ENCODE measurements around the gene SERPINB6. TPM values are rescaled to one million over a fixed set of nuclear protein-coding genes. Genes with fewer than 3 reads are reported as not detected.

SERPINB6 gene
- total RNA-seq, 6 experiments from 2014 or later = 27.0 to 48.5 (median 38.7) TPM

DNA sequence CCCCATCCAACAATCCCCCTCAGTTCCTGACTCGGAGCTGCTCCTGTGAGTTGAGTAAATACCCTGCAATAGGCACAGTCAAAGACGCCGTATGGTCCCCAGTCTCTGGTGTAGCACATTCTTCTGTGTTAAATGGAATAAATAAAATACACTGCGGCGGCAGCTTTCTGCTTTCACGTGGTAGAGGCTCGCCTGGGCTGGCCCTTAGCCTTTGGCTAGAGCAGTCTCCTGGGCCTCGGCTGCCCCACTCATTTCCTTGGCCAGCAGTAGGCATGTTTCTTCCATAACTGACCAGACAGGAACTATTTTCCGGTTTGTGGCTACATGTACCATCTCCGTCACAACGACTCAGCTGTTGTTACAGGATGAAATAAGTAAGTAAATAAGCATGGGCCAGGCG, 20.7 kb downstream of the SERPINB6 start:
- Histone ChIP-seq H3K27ac (no peak overlapping the region), H3K36me3 (peaks cover 0 to 30% (median 7%) of the 10 kb centered on the region in 4 donors), H3K4me1 (peaks cover 0 to 13% (median 4%) of the 10 kb centered on the region in 4 donors), H3K27me3 (no peaks in the 10 kb centered on the region), H3K9me3 (no peaks in the 10 kb centered on the region), H3K4me3 (no peak overlapping the region)
- ATAC-seq (no peak), DNase-seq (peak in 1 of 3 donors; percentile 34)
- intact Hi-C loops (cut with DNase I) = no loop called here
- 87% methylated on average over 7 of the region's 12 CpGs for WGBS (ENCODE audit: insufficient coverage, low coverage, low lambda C conversion rate, missing lambda C conversion rate)
- no peak for TF ChIP-seq POLR2A (IDR thresholded peaks at IDR 0.05)
- TF ChIP-seq, protein P1, sequence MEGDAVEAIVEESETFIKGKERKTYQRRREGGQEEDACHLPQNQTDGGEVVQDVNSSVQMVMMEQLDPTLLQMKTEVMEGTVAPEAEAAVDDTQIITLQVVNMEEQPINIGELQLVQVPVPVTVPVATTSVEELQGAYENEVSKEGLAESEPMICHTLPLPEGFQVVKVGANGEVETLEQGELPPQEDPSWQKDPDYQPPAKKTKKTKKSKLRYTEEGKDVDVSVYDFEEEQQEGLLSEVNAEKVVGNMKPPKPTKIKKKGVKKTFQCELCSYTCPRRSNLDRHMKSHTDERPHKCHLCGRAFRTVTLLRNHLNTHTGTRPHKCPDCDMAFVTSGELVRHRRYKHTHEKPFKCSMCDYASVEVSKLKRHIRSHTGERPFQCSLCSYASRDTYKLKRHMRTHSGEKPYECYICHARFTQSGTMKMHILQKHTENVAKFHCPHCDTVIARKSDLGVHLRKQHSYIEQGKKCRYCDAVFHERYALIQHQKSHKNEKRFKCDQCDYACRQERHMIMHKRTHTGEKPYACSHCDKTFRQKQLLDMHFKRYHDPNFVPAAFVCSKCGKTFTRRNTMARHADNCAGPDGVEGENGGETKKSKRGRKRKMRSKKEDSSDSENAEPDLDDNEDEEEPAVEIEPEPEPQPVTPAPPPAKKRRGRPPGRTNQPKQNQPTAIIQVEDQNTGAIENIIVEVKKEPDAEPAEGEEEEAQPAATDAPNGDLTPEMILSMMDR (IDR thresholded peaks at IDR 0.05) = no peak

DNA sequence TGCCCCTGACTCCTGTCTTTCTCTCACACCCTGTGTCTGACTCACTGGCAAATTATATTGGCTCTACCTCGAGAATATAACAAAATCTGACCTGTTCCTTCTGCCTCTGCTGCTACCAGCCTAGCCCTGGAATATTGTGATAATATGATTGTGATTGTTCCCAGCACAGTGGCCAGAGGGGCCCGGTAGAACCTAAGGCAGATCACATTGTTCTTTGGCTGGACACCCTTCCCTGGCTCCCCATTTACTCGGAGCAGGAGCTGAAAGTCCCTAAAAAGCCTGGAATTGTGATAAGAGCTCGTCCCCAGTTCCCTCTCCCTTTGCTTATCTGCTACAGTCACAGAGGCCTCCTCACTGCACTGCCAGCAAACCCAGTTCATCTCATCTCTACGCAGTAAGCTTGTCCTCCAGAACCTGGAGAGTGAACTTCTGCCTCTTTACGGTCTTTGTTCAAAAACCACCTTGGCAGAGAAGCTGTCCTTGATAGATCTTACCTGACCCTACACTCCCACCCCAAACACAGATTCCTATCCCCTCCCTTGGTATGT, 21.8 kb downstream of the SERPINB6 start:
- H3K36me3 ChIP-seq = peaks cover 0 to 25% (median 5%) of the 10 kb centered on the region in 4 donors
- intact Hi-C loops (cut with DNase I) = no loop called here
- H3K27me3 ChIP-seq = no peaks in the 10 kb centered on the region
- no peak overlapping the region for H3K27ac ChIP-seq
- ATAC-seq (no peak), DNase-seq (peak in 1 of 3 donors; percentile 9)
- H3K4me1 ChIP-seq = peaks cover 0 to 13% (median 4%) of the 10 kb centered on the region in 4 donors
- no peak for TF ChIP-seq POLR2A (IDR thresholded peaks at IDR 0.05)
- TF ChIP-seq, protein P1 (IDR thresholded peaks at IDR 0.05) = no peak
- WGBS (ENCODE audit: insufficient coverage, low coverage, low lambda C conversion rate, missing lambda C conversion rate) = 78% methylated on average over 6 of the region's 6 CpGs
- H3K4me3 ChIP-seq = no peak overlapping the region
- H3K9me3 ChIP-seq = no peaks in the 10 kb centered on the region

DNA sequence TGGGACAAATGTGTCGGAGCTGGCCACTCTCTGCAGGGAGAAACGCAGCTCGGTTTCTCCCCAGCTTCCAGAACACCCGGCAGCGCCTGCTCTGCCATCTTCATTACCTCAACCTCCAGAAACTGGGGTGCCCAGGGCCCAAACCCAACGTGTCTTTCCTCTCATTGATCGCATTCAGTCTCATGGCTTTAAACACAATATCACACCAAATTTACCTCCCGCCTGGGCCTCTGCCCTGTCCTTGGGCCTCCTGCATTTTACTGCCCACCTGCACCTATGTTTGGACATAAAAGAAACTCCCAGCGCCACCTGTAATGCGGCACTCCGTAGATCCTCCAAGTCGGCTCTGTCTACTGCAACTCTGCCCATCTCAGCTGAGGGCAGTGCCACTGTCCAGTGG, 22.2 kb downstream of the SERPINB6 start:
- ATAC-seq (no peak), DNase-seq (peak in 1 of 3 donors; percentile 37)
- H3K27ac ChIP-seq = no peak overlapping the region
- 94% methylated on average over 12 of the region's 12 CpGs for WGBS (ENCODE audit: insufficient coverage, low coverage, low lambda C conversion rate, missing lambda C conversion rate)
- H3K36me3 ChIP-seq = peaks cover 0 to 21% (median 5%) of the 10 kb centered on the region in 4 donors
- TF ChIP-seq, protein P1 (IDR thresholded peaks at IDR 0.05) = no peak
- no peak for TF ChIP-seq POLR2A (IDR thresholded peaks at IDR 0.05)
- H3K4me1 ChIP-seq = peaks cover 0 to 13% (median 4%) of the 10 kb centered on the region in 4 donors
- H3K4me3 ChIP-seq = no peak overlapping the region
- intact Hi-C loops (cut with DNase I) = no loop called here
- no peaks in the 10 kb centered on the region for H3K9me3 ChIP-seq
- no peaks in the 10 kb centered on the region for H3K27me3 ChIP-seq

DNA sequence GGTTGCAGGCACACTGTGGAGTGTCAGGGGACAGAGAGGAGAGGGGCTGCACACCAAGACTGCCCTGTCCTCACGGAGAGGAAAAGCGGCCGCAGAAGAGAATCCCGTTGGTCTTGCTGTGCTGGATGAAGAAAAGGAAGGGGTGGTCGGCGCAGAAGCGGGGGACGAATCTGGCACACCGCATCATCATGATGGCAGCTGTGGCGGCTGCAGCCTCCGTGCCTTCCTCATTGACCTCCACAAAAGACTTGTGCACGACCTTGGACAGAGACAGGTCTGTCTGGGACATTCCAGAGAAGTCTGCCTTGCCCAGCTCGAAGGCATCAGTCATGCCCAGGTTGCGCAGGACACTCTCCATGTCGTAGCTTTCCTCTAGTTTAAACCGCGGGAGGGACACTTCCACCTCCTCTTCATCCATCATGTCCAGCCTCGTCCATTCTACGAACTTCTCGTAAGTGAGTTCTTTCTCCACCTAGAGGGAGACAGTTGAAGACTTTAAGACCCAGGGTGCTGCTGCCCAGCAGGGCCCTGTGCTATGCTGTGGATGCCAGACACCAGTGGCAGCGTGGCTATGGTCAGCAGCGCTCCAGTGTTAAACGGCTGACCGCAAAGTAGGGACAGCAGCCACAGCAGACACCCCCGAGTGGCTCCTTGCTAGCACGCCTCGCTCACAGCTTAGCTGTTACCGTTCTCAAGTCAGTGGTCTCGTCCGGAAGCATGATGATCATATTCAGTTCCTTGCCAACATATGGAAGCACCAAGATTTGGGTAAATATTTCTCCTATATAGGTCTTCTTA, 22.9 kb downstream of the SERPINB6 start:
- H3K4me3 ChIP-seq = no peak overlapping the region
- H3K36me3 ChIP-seq = peaks cover 0 to 21% (median 5%) of the 10 kb centered on the region in 4 donors
- TF ChIP-seq, protein P1 (IDR thresholded peaks at IDR 0.05) = no peak
- no peak for TF ChIP-seq POLR2A (IDR thresholded peaks at IDR 0.05)
- intact Hi-C loops (cut with DNase I) = no loop called here
- ATAC-seq (no peak), DNase-seq (peak in 1 of 3 donors; percentile 37)
- no peak overlapping the region for H3K27ac ChIP-seq
- H3K27me3 ChIP-seq = no peaks in the 10 kb centered on the region
- WGBS (ENCODE audit: insufficient coverage, low coverage, low lambda C conversion rate, missing lambda C conversion rate) = 97% methylated on average over 11 of the region's 30 CpGs
- peaks cover 0 to 13% (median 4%) of the 10 kb centered on the region in 4 donors for H3K4me1 ChIP-seq
- no peaks in the 10 kb centered on the region for H3K9me3 ChIP-seq

Data from right lobe of liver (tissue), 6 donors.